K562 (cell line): Measurements from ENCODE around the gene MATR3. TPM values are rescaled to one million over a fixed set of nuclear protein-coding genes. Genes with fewer than 3 reads are reported as not detected.

Experiments used
- ATAC-seq: fragments of 200-7000 bp; cut with Tn5 transposase; 3 replicates; pipeline ENCODE4 v1.9.1; 2020; ENCODE audit warnings: moderate library complexity
- BruUV-seq: library from RNA; stranded (reverse); fragments of 400-500 nt; replicated peaks from 2 replicates; lab custom pipeline; 2021; lab: Mats Ljungman, UMichigan
- CTCF ChIA-PET: fragments of 300-600 bp; formaldehyde crosslinking; extraction: SDS; loops from one replicate; lab custom pipeline; 2021; ENCODE audit warnings: low intra/inter-chr PET ratio; lab: Yijun Ruan, JAX
- POLR2A ChIA-PET: fragments of 300-600, 350-650 bp; sonication (Branson Sonifier 250); formaldehyde crosslinking; extraction: SDS; loops from one replicate; lab custom pipeline; 2021; ENCODE audit warnings: antibody characterized with exemption, inconsistent platforms; lab: Yijun Ruan, JAX
- DNase-seq, 4 experiments: peaks; one replicate each; pipeline versions ENCODE4 v3.0.0 to v3.0.0-alpha.2; 2011 to 2018; ENCODE audit warnings: low spot score in 3 of 4, mixed read lengths in 3 of 4; ENCODE audit errors: extremely low read depth in 1 of 4
- FAIRE-seq: peaks from 2 replicates; lab custom pipeline; 2011; peaks lifted over from hg19 to GRCh38; lab: Jason Lieb, UNC
- H2AFZ ChIP-seq: 2 replicates; pipeline ENCODE4 v1.6.0; 2011; ENCODE audit warnings: low read depth, low read length, control low read depth, inconsistent platforms
- H3K27ac ChIP-seq: fragments of 200-600 bp; 3 replicates; pipeline ENCODE4 v1.8.0; 2011; ENCODE audit warnings: low read depth, mild to moderate bottlenecking, control low read depth, inconsistent platforms, low read length, moderate library complexity, mixed read lengths; ENCODE audit errors: extremely low read depth
- H3K27me3 ChIP-seq, 2 experiments: fragments of 300-600 bp in 1 of 2; 2 replicates in 1 of 2; 3 replicates in 1 of 2; pipeline versions ENCODE4 v1.6.0 to v1.8.0; 2011; ENCODE audit warnings: inconsistent platforms in 2 of 2, low read length in 2 of 2, mild to moderate bottlenecking in 1 of 2, mixed read lengths in 1 of 2, moderate library complexity in 1 of 2; ENCODE audit not compliant: control insufficient read depth in 2 of 2, insufficient read depth in 2 of 2
- H3K36me3 ChIP-seq: fragments of 300-600 bp; 3 replicates; pipeline ENCODE4 v1.8.0; 2011; ENCODE audit warnings: mild to moderate bottlenecking, low read length, inconsistent platforms; ENCODE audit not compliant: control insufficient read depth, insufficient read depth
- H3K4me1 ChIP-seq, 2 experiments: fragments of 200-600 bp in 1 of 2; replicated peaks in 1 of 2; 2 replicates in 1 of 2; 3 replicates in 1 of 2; pipeline versions ENCODE4 v1.5.1 to v1.8.0; 2011; ENCODE audit warnings: inconsistent platforms in 2 of 2, low read length in 2 of 2, mild to moderate bottlenecking in 1 of 2, mixed read lengths in 1 of 2, moderate library complexity in 1 of 2; ENCODE audit not compliant: control insufficient read depth in 2 of 2, insufficient read depth in 2 of 2
- H3K4me2 ChIP-seq: 2 replicates; pipeline ENCODE4 v1.6.1; 2011; ENCODE audit warnings: low read length, control low read depth, inconsistent platforms, mixed read lengths; ENCODE audit not compliant: insufficient read depth
- H3K4me3 ChIP-seq: fragments of 200-600 bp; sonication (generic), shearing (Covaris generic); 2 replicates; pipeline ENCODE4 v1.5.1; 2016; ENCODE audit warnings: control low read depth, inconsistent platforms
- H3K79me2 ChIP-seq: fragments of 200-600 bp; 3 replicates; pipeline ENCODE4 v1.8.0; 2011; ENCODE audit warnings: low read length, inconsistent platforms; ENCODE audit not compliant: control insufficient read depth, insufficient read depth
- H3K9ac ChIP-seq, 2 experiments: 2 replicates each; pipeline versions ENCODE4 v1.6.0 to v1.6.1; 2011; ENCODE audit warnings: low read depth in 2 of 2, low read length in 2 of 2, control low read depth in 1 of 2, inconsistent platforms in 1 of 2, mild to moderate bottlenecking in 1 of 2, mixed read lengths in 1 of 2; ENCODE audit not compliant: insufficient read depth in 1 of 2
- H3K9me1 ChIP-seq: one replicate; pipeline ENCODE4 v1.6.0; 2011; ENCODE audit warnings: inconsistent platforms, mild to moderate bottlenecking, low read length, moderate library complexity; ENCODE audit not compliant: control insufficient read depth, insufficient read depth
- H3K9me3 ChIP-seq: replicated peaks from 2 replicates; pipeline ENCODE4 v1.5.1; 2011; ENCODE audit warnings: low read depth, low read length, inconsistent platforms; ENCODE audit not compliant: control insufficient read depth, insufficient read depth
- H4K20me1 ChIP-seq: replicated peaks from 2 replicates; pipeline ENCODE4 v1.6.1; 2011; ENCODE audit warnings: low read length, inconsistent platforms, mixed read lengths; ENCODE audit not compliant: control insufficient read depth, insufficient read depth
- ILF3 ChIP-seq: fragments of 450-650 bp; IDR thresholded peaks from 2 replicates; pipeline ENCODE4 v1.6.1; 2018; ENCODE audit warnings: antibody characterized with exemption, mild to moderate bottlenecking, moderate library complexity, borderline replicate concordance
- NCOA6 ChIP-seq: fragments of 450-650 bp; IDR thresholded peaks from 2 replicates; pipeline ENCODE4 v1.6.1; 2017; ENCODE audit warnings: mild to moderate bottlenecking
- POLR2AphosphoS5 ChIP-seq: IDR thresholded peaks from 2 replicates; pipeline ENCODE4 v1.6.1; 2011; ENCODE audit warnings: mild to moderate bottlenecking, low read depth, low read length, moderate library complexity; ENCODE audit not compliant: control insufficient read depth, insufficient read depth
- PYGO2 ChIP-seq: fragments of 450-650 bp; IDR thresholded peaks from 2 replicates; pipeline ENCODE4 v1.6.1; 2016; ENCODE audit warnings: mild to moderate bottlenecking, missing genetic modification characterization, moderate library complexity, missing compliant biosample characterization
- SOX6 ChIP-seq: fragments of 450-650 bp; IDR thresholded peaks from 2 replicates; pipeline ENCODE4 v1.6.1; 2014; ENCODE audit warnings: mild to moderate bottlenecking
- WGBS: fragments of 100-300 bp; shearing (Covaris generic); methylation state at CpG from one replicate; pipeline ENCODE4 v1.1.6; 2016; ENCODE audit warnings: low coverage, mixed read lengths; ENCODE audit not compliant: insufficient coverage; ENCODE audit errors: missing lambda C conversion rate; 5-methylcytosine and 5-hydroxymethylcytosine counted together
- in situ Hi-C: fragments of 300-500 bp; cut with MboI; formaldehyde crosslinking; loops from 4 replicates; pipeline ENCODE4 v1.15.0; 2018; ENCODE audit warnings: inconsistent platforms, mixed read lengths
- intact Hi-C: fragments of 100-400 bp; cut with micrococcal nuclease; formaldehyde crosslinking; loops from 2 replicates; pipeline ENCODE4 v1.14.2; 2022
- polyA plus RNA-seq, 8 experiments: library from polyadenylated mRNA; depleted of rRNA in 4 of 8; stranded (reverse) in 5 of 8; unstranded in 3 of 8; fragments of >200 nt; fragmentation: Nextera tagmentation in 2 of 8; fragmentation: Illumina TruSeq in 1 of 8; extraction: Ambion mirVana in 2 of 8; extraction: Trizol in 1 of 8; gene quantifications; 2 replicates each; pipeline versions ENCODE4 v1.2.1 to v1.2.3, GENCODE V29; 2011 to 2014; ENCODE audit warnings: inconsistent platforms in 1 of 8, missing spikeins in 1 of 8
- total RNA-seq, 7 experiments: library from RNA; depleted of rRNA in 6 of 7; stranded (reverse); fragments of >200 nt in 6 of 7; fragmentation: Illumina TruSeq in 2 of 7; extraction: Trizol in 2 of 7; gene quantifications; 2 replicates each; pipeline versions ENCODE4 v1.2.1 to v1.2.3, GENCODE V29; 2011 to 2021; ENCODE audit warnings: low replicate concordance in 1 of 7

MATR3 gene
- total and polyA plus RNA-seq, 9 of the 15 experiments (the other 6 are each of a cell fraction or from before 2014, with no cell fraction given), result 150 to 425 (median 263) TPM

DNA sequence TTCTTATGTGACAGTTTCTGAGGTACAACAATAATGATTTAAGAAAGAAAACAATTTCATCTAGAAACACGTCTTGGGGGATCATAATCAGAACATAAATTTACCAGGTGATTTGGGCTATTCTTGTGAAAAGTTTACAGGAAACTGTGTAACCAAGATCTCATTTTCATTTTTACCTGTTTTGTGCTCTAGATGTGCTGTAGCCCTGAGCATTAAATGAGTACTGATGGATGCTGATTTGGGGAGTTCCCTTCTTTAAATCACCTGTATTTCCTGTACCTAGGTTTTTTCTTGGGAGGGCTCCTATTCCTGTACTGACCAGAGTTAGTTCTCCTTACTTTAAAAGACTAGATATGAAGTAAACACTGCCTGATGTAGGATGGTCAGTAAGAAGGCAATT, 12.7 kb downstream of the MATR3 start:
- H3K4me1 ChIP-seq, result peaks cover 10 to 22% of the 10 kb centered on the region in 2 experiments; a peak in 3 of 5 replicates
- no peaks in the 10 kb centered on the region for H3K9me3 ChIP-seq
- CTCF ChIA-PET, result no interaction called here
- no TSS peak for BruUV-seq
- ATAC-seq, result no peak
- in situ Hi-C loops, result no loop called here
- no peak overlapping the region for H2AFZ ChIP-seq
- 43% methylated on average over 1 of the region's 1 CpG for WGBS
- POLR2A ChIA-PET, result interaction anchor here (1.7 to 7.4 kb wide), 5 partner anchors 10 to 329 kb away, joined by 3 to 105 read pairs (median 12); partner anchors contain the start of gene MATR3
- H3K9ac ChIP-seq, result no peak overlapping the region; a peak in 1 of 4 replicates
- TF ChIP-seq ILF3 (no peak), POLR2AphosphoS5 (0 out of 2 replicates have a peak, but pooled peaks have one; percentile 6), SOX6 (no peak), NCOA6 (no peak), PYGO2 (tag) (no peak)
- peaks cover 69% of the 10 kb centered on the region for H4K20me1 ChIP-seq
- H3K4me2 ChIP-seq, result no peak overlapping the region
- no peak overlapping the region for H3K4me3 ChIP-seq
- H3K79me2 ChIP-seq, result peaks cover 100% of the 10 kb centered on the region
- H3K9me1 ChIP-seq, result peaks cover 9% of the 10 kb centered on the region
- DNase-seq, result no peak
- FAIRE-seq, result no peak
- H3K27ac ChIP-seq, result no peak overlapping the region; the same call in 2 of the 3 replicates
- H3K27me3 ChIP-seq, result no peaks in the 10 kb centered on the region
- peaks cover 60% of the 10 kb centered on the region; the same call in 2 of the 3 replicates for H3K36me3 ChIP-seq
- intact Hi-C loops, result no loop called here
